Fibroblast of villous mesenchyme (primary cell): ENCODE measurements around the gene ATG14. TPM values are rescaled to one million over a fixed set of nuclear protein-coding genes. Genes with fewer than 3 reads are reported as not detected.

ENCODE experiments used
- DNase-seq: peaks from one replicate; pipeline ENCODE4 v3.0.0-alpha.2; 2010; ENCODE audit warnings: low read depth
- H3K4me3 ChIP-seq: 2 replicates; pipeline ENCODE4 v1.5.1; 2011; ENCODE audit warnings: low read depth, mild to moderate bottlenecking, low read length
- total RNA-seq: library from RNA; depleted of rRNA; stranded (reverse); fragments of >200 nt; gene quantifications from 2 replicates; pipeline ENCODE4 v1.2.3, GENCODE V29; 2012
- TF ChIP-seq, protein P1 (sequence below): IDR thresholded peaks from 2 replicates; pipeline ENCODE4 v1.5.1; 2012; ENCODE audit warnings: low read depth, mild to moderate bottlenecking, low read length; ENCODE audit not compliant: insufficient read depth

ATG14 gene
- total RNA-seq, 1 donor: 14.7 TPM

DNA sequence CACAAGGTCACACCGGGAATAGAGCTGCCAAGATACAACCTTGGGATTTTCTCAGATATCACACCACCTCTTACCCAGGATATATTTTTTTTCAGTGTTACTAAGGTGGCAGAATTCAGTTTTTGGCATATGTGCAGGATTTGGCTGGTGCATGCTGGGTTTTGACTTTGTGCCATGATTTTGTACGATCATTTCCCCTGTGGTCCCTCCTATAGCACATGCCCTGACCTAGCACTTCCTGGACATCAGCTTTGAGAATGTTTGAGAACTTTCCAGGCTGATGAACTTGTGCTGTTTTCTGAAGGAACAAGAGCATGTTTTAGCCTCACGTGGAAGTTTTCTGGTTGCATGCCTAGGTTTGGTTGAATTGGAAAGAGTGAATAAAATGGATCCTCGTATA is 39.8 kb upstream of the ATG14 start:
- no peak for DNase-seq
- H3K4me3 ChIP-seq: no peak overlapping the region
- TF ChIP-seq, protein P1, sequence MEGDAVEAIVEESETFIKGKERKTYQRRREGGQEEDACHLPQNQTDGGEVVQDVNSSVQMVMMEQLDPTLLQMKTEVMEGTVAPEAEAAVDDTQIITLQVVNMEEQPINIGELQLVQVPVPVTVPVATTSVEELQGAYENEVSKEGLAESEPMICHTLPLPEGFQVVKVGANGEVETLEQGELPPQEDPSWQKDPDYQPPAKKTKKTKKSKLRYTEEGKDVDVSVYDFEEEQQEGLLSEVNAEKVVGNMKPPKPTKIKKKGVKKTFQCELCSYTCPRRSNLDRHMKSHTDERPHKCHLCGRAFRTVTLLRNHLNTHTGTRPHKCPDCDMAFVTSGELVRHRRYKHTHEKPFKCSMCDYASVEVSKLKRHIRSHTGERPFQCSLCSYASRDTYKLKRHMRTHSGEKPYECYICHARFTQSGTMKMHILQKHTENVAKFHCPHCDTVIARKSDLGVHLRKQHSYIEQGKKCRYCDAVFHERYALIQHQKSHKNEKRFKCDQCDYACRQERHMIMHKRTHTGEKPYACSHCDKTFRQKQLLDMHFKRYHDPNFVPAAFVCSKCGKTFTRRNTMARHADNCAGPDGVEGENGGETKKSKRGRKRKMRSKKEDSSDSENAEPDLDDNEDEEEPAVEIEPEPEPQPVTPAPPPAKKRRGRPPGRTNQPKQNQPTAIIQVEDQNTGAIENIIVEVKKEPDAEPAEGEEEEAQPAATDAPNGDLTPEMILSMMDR: no peak

DNA sequence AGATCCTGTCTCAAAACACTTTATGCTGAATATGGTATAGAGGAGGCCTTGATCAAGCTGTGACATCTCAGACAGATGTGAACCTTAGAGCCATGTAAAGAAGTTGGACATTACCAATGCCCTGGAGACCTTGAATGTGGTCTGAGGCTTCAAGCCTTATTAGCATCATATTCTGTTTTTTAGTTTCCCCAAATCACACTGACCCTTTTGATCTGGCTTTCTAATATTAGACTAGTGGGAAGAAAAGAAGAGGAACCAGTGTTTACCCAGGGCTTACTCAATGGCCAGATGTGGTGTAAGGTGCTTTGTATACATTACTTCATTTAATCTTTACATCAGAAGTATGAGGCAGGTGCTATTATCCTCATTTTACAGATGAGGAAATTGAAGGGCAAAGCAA is 39.4 kb upstream of the ATG14 start:
- no peak for DNase-seq
- TF ChIP-seq, protein P1: no peak
- H3K4me3 ChIP-seq: no peak overlapping the region

DNA sequence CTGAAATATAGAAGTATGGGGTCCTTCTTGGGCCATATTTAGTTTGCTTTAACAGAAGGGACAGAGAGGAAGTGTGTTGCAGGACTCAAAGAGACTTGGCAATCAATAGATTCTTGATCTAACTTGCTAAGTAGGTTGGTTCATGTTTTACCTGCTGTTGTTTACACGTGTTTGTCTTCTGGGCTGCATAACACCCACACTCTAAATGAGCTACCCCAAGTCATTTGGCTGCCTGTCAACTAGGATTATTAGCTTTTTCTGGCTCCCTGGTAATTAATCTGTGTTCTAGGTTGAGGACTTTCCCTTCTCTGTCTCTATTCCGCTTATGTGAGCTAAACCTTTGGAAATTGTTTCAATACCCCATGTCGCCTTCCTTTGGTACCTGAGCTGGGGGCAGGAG is 38.9 kb upstream of the ATG14 start:
- H3K4me3 ChIP-seq: no peak overlapping the region

DNA sequence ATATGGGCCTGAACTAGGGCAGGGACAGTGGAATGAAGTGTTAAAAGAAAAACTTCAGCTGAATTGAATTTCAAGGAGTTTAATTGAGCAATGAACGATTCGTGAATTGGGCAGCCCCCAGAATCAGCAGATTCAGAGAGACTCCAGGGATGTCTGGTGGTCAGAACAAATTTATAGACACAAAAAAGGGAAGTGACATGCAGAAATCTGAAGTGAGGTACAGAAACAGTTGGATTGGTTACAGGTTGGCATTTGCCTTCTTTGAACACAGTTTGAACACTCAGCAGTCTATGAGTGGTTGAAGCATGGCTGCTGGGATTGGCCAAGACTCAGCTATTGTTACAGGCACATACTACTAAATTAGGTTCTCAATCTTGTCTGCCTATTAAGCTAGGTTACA is 38.5 kb upstream of the ATG14 start:
- TF ChIP-seq, protein P1: no peak
- no peak overlapping the region for H3K4me3 ChIP-seq
- DNase-seq: no peak

More for the DNA sequence above, 38.9 kb upstream of the ATG14 start:
- no peak for DNase-seq
- TF ChIP-seq, protein P1: no peak

DNA sequence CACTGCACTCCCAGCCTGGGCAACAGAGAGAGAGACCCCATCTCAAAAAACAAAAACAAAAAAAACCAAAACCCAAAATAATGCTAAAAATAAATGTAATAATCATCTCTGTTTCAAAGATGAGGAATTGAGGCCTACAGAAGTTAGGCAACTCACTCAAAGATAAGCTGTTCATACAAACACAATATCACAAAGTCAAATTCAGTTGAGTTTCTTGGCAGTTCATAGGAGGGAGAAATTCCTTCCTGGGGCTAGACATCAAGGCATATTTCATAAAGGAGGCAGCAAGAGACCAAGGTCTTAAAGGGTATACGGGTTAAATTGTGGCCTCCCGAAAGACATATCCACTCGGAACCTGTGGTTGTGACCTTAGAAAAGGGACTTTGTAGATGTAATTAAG is 37.5 kb upstream of the ATG14 start:
- TF ChIP-seq, protein P1: no peak
- DNase-seq: no peak
- H3K4me3 ChIP-seq: no peak overlapping the region

DNA sequence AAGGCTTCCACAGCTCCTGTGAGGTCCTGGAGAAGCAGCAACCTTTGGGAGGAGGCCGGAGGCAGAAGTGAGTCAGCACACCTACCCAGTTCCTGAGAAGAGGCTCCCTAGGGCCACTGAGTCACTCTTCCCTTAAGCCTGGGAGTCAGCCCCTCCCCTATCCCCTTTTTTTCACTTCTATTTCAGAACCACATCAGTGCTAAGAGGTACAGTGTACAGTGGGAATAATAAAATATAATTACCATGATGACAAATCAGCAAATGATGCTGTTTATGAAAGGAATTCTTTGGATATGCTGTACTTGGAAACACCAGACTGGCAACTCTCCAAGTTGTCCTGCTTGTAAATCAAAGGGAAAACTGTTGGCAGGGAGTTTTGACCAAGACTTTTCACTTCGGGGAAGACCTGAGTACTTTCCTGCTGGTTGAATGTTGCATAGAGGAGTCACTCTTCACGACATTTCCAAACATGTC is 36.5 kb upstream of the ATG14 start:
- peak; percentile 91 for DNase-seq
- H3K4me3 ChIP-seq: no peak overlapping the region
- TF ChIP-seq, protein P1: no peak

DNA sequence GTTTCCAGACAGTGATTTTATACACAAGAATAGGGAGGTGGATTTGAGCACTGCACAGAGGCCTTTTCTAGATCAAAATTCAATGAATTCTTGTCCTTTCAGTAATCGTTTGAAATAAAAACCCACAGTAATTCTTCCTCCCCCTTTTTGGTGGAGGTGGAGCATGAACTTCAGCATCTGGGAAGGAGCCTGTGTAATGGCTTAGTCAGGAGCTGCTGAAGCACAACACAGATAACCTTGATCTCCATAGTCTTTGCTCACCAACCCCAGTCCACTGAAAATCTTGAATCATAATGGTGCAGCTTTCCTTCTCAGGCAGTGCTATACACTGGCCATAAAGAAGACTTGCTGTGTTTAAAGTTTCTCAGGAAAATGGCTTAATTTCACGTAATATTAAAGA is 35.2 kb upstream of the ATG14 start:
- H3K4me3 ChIP-seq: no peak overlapping the region
- DNase-seq: peak; percentile 74
- TF ChIP-seq, protein P1: no peak
